Measurements from ENCODE around the gene NEK2.
"Not testable (repeated sequence)": the region's sequence is repeated elsewhere in the genome, so short reads cannot be mapped to it uniquely, and the experiment has no call there.

NEK2 gene

GRCh38 chr1:211650904-211651303, 24.5 kb downstream of the NEK2 start:
- no peak for DNase-seq (ENCODE audit: low read depth)

GRCh38 chr1:211648980-211649934, 26.2 kb downstream of the NEK2 start:
- no peak for DNase-seq (ENCODE audit: low read depth)

- no peak for DNase-seq (ENCODE audit: low read depth)
Observed at GRCh38 chr1:211648336-211648735, 27.1 kb downstream of the NEK2 start.

GRCh38 chr1:211647711-211648121, 27.7 kb downstream of the NEK2 start:
- no peak for DNase-seq (ENCODE audit: low read depth)

- no peak for DNase-seq (ENCODE audit: low read depth)
Observed at GRCh38 chr1:211646566-211646965, 28.9 kb downstream of the NEK2 start.

GRCh38 chr1:211645601-211646000, 29.8 kb downstream of the NEK2 start:
- DNase-seq (ENCODE audit: low read depth): not testable (repeated sequence)

- DNase-seq (ENCODE audit: low read depth): no peak
Observed at GRCh38 chr1:211644653-211645052, 30.8 kb downstream of the NEK2 start.

- no peak for DNase-seq (ENCODE audit: low read depth)
Observed at GRCh38 chr1:211643324-211644212, 31.9 kb downstream of the NEK2 start.

- DNase-seq (ENCODE audit: low read depth): no peak
Observed at GRCh38 chr1:211642870-211643269, 32.6 kb downstream of the NEK2 start.

- no peak for DNase-seq (ENCODE audit: low read depth)
Observed at GRCh38 chr1:211641942-211642341, 33.5 kb downstream of the NEK2 start.

GRCh38 chr1:211641044-211641800, 34.2 kb downstream of the NEK2 start:
- no peak for DNase-seq (ENCODE audit: low read depth)

GRCh38 chr1:211640301-211640630, 35.2 kb downstream of the NEK2 start:
- no peak for DNase-seq (ENCODE audit: low read depth)

GRCh38 chr1:211639475-211640300, 35.7 kb downstream of the NEK2 start:
- DNase-seq (ENCODE audit: low read depth): no peak

GRCh38 chr1:211638689-211639101, 36.7 kb downstream of the NEK2 start:
- no peak for DNase-seq (ENCODE audit: low read depth)

- DNase-seq (ENCODE audit: low read depth): no peak
Observed at GRCh38 chr1:211638246-211638645, 37.2 kb downstream of the NEK2 start.

GRCh38 chr1:211637066-211637465, 38.4 kb downstream of the NEK2 start:
- DNase-seq (ENCODE audit: low read depth): no peak

- not testable (repeated sequence) for DNase-seq (ENCODE audit: low read depth)
Observed at GRCh38 chr1:211636575-211637029, 38.8 kb downstream of the NEK2 start.

- no peak for DNase-seq (ENCODE audit: low read depth)
Observed at GRCh38 chr1:211635597-211636205, 39.7 kb downstream of the NEK2 start.

- no peak for DNase-seq (ENCODE audit: low read depth)
Observed at GRCh38 chr1:211634931-211635330, 40.5 kb downstream of the NEK2 start.

GRCh38 chr1:211634461-211634860, 41.0 kb downstream of the NEK2 start:
- DNase-seq (ENCODE audit: low read depth): no peak

- DNase-seq (ENCODE audit: low read depth): no peak
Observed at GRCh38 chr1:211633524-211633846, 41.9 kb downstream of the NEK2 start.
